GM23338 (cell line): ENCODE results near the gene SLC9A8.

Experiments
- ETS1 ChIP-seq: IDR thresholded peaks from 2 replicates; pipeline ENCODE4 v1.6.1; 2016; ENCODE audit warnings: antibody characterized with exemption
- EZH2 ChIP-seq: fragments of 200-600 bp; sonication (generic); IDR thresholded peaks from one replicate; pipeline ENCODE4 v1.8.0; 2017; ENCODE audit warnings: antibody characterized with exemption, mild to moderate bottlenecking, low read depth; ENCODE audit not compliant: unreplicated experiment
- EZH2phosphoT487 ChIP-seq: fragments of 200-600 bp; sonication (generic); IDR thresholded peaks from one replicate; pipeline ENCODE4 v1.8.1; 2018; ENCODE audit warnings: antibody characterized with exemption; ENCODE audit not compliant: unreplicated experiment
- TF ChIP-seq, protein P1 (sequence below), 2 experiments: fragments of 200-600 bp in 1 of 2; sonication (generic) in 1 of 2; conservative IDR thresholded peaks; 2 replicates each; pipeline versions ENCODE4 v1.5.1 to v1.6.1; 2016 to 2017; ENCODE audit warnings: antibody characterized with exemption in 2 of 2, low read depth in 2 of 2, mild to moderate bottlenecking in 2 of 2, moderate library complexity in 1 of 2

DNA sequence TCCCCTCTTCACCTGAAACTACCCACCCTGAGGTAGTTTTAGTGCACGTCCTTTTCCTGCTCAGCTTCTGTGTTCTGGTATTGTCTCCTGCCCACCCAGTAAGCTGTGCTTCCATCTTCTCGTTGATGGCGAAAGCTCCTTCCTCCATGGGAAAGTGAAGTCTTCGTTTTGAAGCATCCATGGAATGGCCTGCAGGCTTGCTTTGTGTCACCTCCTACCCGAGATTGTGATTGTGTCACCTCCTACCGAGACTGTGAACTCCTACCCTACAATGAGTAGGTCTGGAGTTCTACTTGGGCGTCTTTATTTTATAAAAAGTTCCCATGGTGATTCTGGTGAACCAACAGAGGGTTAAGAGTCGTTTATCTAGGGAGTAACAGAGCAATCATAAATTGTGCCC is 25.9 kb downstream of the SLC9A8 start:
- TF ChIP-seq, protein P1, sequence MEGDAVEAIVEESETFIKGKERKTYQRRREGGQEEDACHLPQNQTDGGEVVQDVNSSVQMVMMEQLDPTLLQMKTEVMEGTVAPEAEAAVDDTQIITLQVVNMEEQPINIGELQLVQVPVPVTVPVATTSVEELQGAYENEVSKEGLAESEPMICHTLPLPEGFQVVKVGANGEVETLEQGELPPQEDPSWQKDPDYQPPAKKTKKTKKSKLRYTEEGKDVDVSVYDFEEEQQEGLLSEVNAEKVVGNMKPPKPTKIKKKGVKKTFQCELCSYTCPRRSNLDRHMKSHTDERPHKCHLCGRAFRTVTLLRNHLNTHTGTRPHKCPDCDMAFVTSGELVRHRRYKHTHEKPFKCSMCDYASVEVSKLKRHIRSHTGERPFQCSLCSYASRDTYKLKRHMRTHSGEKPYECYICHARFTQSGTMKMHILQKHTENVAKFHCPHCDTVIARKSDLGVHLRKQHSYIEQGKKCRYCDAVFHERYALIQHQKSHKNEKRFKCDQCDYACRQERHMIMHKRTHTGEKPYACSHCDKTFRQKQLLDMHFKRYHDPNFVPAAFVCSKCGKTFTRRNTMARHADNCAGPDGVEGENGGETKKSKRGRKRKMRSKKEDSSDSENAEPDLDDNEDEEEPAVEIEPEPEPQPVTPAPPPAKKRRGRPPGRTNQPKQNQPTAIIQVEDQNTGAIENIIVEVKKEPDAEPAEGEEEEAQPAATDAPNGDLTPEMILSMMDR (conservative IDR thresholded peaks at IDR 0.05; ENCODE audit: low read depth in 2 of 2), result no peak
- no peak for TF ChIP-seq EZH2
- no peak for TF ChIP-seq ETS1
- no peak for TF ChIP-seq EZH2phosphoT487
